Breast epithelium (tissue), 3 donors: Measurements from ENCODE around the gene WDR90.

Experiments used
- POLR2A ChIP-seq: fragments of 450-650 bp; IDR thresholded peaks from one replicate; pipeline ENCODE4 v1.6.1; 2016; ENCODE audit warnings: antibody characterized with exemption, mild to moderate bottlenecking, moderate library complexity
- POLR2AphosphoS5 ChIP-seq, 3 donors: sonication (generic); formaldehyde crosslinking; IDR thresholded peaks; one replicate each; pipeline ENCODE4 v1.6.1; 2017; ENCODE audit warnings: antibody characterized with exemption in 3 of 3
- TF ChIP-seq, protein P1 (sequence below), 3 donors: fragments of 450-650 bp; IDR thresholded peaks; one replicate each; pipeline ENCODE4 v1.5.1; 2016 to 2017; ENCODE audit warnings: antibody characterized with exemption in 3 of 3, mild to moderate bottlenecking in 3 of 3, moderate library complexity in 3 of 3

DNA sequence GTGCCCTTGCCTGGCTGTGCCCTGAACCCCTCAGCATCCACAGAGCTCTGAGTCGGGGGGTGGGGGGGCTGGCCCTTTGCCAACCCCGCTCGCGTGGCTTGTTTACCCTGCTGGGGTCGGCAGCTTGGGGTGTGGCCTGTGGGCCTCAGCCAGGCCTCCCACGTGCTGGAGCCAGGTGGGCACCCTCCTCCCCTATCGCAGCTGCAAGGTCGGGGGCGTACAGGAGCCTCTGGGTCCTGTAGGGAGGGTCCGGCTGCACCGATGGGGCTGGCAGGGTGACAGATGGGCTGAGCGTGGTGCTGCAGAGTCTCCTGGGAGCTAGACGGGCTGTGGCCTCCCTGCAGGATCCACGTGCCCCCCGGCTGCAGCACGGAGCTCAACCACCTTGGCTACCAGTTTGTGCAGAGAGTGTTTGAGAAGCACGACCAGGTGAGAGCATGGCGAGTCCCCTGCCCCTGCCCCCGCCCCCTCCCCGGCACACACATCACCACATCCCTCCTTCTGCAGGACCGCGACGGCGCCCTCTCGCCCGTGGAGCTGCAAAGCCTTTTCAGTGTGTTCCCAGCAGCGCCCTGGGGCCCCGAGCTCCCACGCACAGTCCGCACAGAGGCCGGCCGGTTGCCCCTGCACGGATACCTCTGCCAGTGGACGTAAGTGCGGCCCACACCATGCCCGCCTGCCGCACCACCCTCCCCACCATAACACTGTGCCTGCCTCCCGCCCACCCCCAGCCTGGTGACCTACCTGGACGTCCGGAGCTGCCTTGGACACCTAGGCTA is 22.4 kb downstream of the WDR90 start:
- TF ChIP-seq POLR2A = no peak
- TF ChIP-seq POLR2AphosphoS5 (IDR thresholded peaks at IDR 0.05) = no peak
- TF ChIP-seq, protein P1, sequence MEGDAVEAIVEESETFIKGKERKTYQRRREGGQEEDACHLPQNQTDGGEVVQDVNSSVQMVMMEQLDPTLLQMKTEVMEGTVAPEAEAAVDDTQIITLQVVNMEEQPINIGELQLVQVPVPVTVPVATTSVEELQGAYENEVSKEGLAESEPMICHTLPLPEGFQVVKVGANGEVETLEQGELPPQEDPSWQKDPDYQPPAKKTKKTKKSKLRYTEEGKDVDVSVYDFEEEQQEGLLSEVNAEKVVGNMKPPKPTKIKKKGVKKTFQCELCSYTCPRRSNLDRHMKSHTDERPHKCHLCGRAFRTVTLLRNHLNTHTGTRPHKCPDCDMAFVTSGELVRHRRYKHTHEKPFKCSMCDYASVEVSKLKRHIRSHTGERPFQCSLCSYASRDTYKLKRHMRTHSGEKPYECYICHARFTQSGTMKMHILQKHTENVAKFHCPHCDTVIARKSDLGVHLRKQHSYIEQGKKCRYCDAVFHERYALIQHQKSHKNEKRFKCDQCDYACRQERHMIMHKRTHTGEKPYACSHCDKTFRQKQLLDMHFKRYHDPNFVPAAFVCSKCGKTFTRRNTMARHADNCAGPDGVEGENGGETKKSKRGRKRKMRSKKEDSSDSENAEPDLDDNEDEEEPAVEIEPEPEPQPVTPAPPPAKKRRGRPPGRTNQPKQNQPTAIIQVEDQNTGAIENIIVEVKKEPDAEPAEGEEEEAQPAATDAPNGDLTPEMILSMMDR (IDR thresholded peaks at IDR 0.05) = no peak
